Right lobe of liver (tissue), 6 donors: ENCODE data around the gene CACNA1C. TPM values are rescaled to one million over a fixed set of nuclear protein-coding genes. Genes with fewer than 3 reads are reported as not detected.

Source experiments
- ATAC-seq, 4 donors: fragments of 200-7000 bp; cut with Tn5 transposase; one replicate each; pipeline ENCODE4 v1.9.1; 2020; ENCODE audit warnings: mild to moderate bottlenecking in 4 of 4, moderate library complexity in 4 of 4
- DNase-seq, 3 donors: peaks; one replicate each; pipeline ENCODE4 v3.0.0-alpha.2; 2020
- H3K27ac ChIP-seq, 3 donors: fragments of 200-600 bp; one replicate each; pipeline ENCODE4 v1.8.0; 2022
- H3K27me3 ChIP-seq, 2 donors: fragments of 200-600 bp; one replicate each; pipeline ENCODE4 v1.8.0; 2022
- H3K36me3 ChIP-seq, 4 donors: fragments of 200-600 bp; sonication (generic) in 1 of 4; one replicate each; pipeline versions ENCODE4 v1.5.1 to v1.8.0; 2017 to 2022; ENCODE audit warnings: control low read depth in 1 of 4
- H3K4me1 ChIP-seq, 4 donors: fragments of 200-600 bp; sonication (generic) in 1 of 4; one replicate each; pipeline versions ENCODE4 v1.5.1 to v1.8.0; 2017 to 2022; ENCODE audit warnings: control low read depth in 1 of 4
- H3K4me3 ChIP-seq, 3 donors: fragments of 200-600 bp; one replicate each; pipeline ENCODE4 v1.8.0; 2022
- H3K9me3 ChIP-seq, 4 donors: fragments of 200-600 bp; sonication (generic) in 1 of 4; one replicate each; pipeline versions ENCODE4 v1.5.1 to v1.8.0; 2017 to 2022; ENCODE audit warnings: control low read depth in 1 of 4
- POLR2A ChIP-seq: fragments of 450-650 bp; IDR thresholded peaks from one replicate; pipeline ENCODE4 v1.6.1; 2017; ENCODE audit warnings: antibody characterized with exemption, mild to moderate bottlenecking
- WGBS: methylation state at CpG from one replicate; pipeline ENCODE4 v1.1.6; 2018; ENCODE audit warnings: low coverage, low lambda C conversion rate; ENCODE audit not compliant: insufficient coverage; ENCODE audit errors: missing lambda C conversion rate; 5-methylcytosine and 5-hydroxymethylcytosine counted together
- intact Hi-C, 2 donors: fragments of 100-400 bp; cut with DNase I; formaldehyde crosslinking; loops; one replicate each; pipeline versions ENCODE4 v1.11.2 to v1.14.1; 2022
- total RNA-seq, 6 experiments: library from RNA; depleted of rRNA in 2 of 6; stranded (reverse); fragments of >200 nt in 2 of 6; fragmentation: NEBNext Ultra II Directional in 3 of 6; extraction: Animal tissue kit (Norgen Biotek cat#: 25700) in 3 of 6; gene quantifications; one replicate each; pipeline versions ENCODE4 v1.1.0 to v1.2.4, GENCODE V29; 2016 to 2023
- TF ChIP-seq, protein P1 (sequence below), 4 donors: fragments of 200-600 bp in 3 of 4; fragments of 450-650 bp in 1 of 4; IDR thresholded peaks; one replicate each; pipeline versions ENCODE4 v1.5.1 to v1.8.0; 2016 to 2022; ENCODE audit warnings: antibody characterized with exemption in 4 of 4, mild to moderate bottlenecking in 2 of 4
- donor health status: DM: no; HTN: yes; CAD: no.
- donor health status: DM: no; HTN: no; CAD: no.
- donor health status: DM: no; HTN: no; CAD: no.
- donor health status: DM: no; HTN: yes; CAD: no.
- donor health status: DM: no; HTN: yes; CAD: no.

CACNA1C gene
- total RNA-seq, 6 experiments from 2014 or later = 0.18 to 1.0 (median 0.57) TPM

DNA sequence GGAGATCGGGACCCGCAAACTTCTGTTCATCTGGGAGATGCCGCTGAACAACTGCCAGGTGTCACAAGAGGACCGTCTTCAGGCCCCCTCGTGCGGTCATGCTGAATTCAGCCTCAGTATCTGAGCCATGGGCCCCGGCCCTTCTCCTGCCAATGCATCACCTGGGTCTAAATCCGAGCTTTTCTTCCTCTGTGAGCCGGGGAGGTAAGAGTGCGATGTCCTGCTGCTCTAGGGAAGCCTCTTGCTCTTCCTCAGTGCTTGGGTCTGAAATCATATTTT lies 586.2 kb downstream of the CACNA1C start:
- no peaks in the 10 kb centered on the region for H3K36me3 ChIP-seq
- no peaks in the 10 kb centered on the region for H3K4me1 ChIP-seq
- no peak for TF ChIP-seq POLR2A
- TF ChIP-seq, protein P1, sequence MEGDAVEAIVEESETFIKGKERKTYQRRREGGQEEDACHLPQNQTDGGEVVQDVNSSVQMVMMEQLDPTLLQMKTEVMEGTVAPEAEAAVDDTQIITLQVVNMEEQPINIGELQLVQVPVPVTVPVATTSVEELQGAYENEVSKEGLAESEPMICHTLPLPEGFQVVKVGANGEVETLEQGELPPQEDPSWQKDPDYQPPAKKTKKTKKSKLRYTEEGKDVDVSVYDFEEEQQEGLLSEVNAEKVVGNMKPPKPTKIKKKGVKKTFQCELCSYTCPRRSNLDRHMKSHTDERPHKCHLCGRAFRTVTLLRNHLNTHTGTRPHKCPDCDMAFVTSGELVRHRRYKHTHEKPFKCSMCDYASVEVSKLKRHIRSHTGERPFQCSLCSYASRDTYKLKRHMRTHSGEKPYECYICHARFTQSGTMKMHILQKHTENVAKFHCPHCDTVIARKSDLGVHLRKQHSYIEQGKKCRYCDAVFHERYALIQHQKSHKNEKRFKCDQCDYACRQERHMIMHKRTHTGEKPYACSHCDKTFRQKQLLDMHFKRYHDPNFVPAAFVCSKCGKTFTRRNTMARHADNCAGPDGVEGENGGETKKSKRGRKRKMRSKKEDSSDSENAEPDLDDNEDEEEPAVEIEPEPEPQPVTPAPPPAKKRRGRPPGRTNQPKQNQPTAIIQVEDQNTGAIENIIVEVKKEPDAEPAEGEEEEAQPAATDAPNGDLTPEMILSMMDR (IDR thresholded peaks at IDR 0.05) = no peak
- whole genome bisulfite sequencing = 90% methylated on average over 2 of the region's 10 CpGs
- intact Hi-C loops = no loop called here
- no peaks in the 10 kb centered on the region for H3K9me3 ChIP-seq
- DNase-seq (no peak), ATAC-seq (no peak)
- no peak overlapping the region for H3K27ac ChIP-seq
- H3K4me3 ChIP-seq = no peak overlapping the region
- no peaks in the 10 kb centered on the region for H3K27me3 ChIP-seq

- no peak for ATAC-seq
- WGBS = no CpG with 5 or more reads among the region's 10 CpGs
These were observed 587.5 kb downstream of the CACNA1C start for GRCh38 chr12:2640281-2640680.

GRCh38 chr12:2640709-2641108 lies 587.9 kb downstream of the CACNA1C start:
- Histone ChIP-seq H3K4me1 (no peaks in the 10 kb centered on the region), H3K27me3 (no peaks in the 10 kb centered on the region), H3K9me3 (no peaks in the 10 kb centered on the region), H3K27ac (peak overlapping the region in 1 of 3 donors; percentile 57), H3K36me3 (no peaks in the 10 kb centered on the region), H3K4me3 (no peak overlapping the region)
- TF ChIP-seq, protein P1 (IDR thresholded peaks at IDR 0.05) = no peak
- TF ChIP-seq POLR2A = no peak
- ATAC-seq = peak; percentile 57 to 93 (median 78)
- DNase-seq = peak in 2 of 3 donors; percentile 29 to 42
- intact Hi-C loops = no loop called here
- 38% methylated on average over 4 of the region's 6 CpGs for WGBS

More at GRCh38 chr12:2640281-2640680, 587.5 kb downstream of the CACNA1C start:
- Histone ChIP-seq H3K9me3 (no peaks in the 10 kb centered on the region), H3K36me3 (no peaks in the 10 kb centered on the region), H3K27ac (peak overlapping the region in 1 of 3 donors; percentile 57), H3K27me3 (no peaks in the 10 kb centered on the region), H3K4me3 (no peak overlapping the region), H3K4me1 (no peaks in the 10 kb centered on the region)
- peak in 1 of 3 donors; percentile 37 for DNase-seq
- intact Hi-C loops = no loop called here
- TF ChIP-seq, protein P1 (IDR thresholded peaks at IDR 0.05) = no peak
- TF ChIP-seq POLR2A = no peak

DNA sequence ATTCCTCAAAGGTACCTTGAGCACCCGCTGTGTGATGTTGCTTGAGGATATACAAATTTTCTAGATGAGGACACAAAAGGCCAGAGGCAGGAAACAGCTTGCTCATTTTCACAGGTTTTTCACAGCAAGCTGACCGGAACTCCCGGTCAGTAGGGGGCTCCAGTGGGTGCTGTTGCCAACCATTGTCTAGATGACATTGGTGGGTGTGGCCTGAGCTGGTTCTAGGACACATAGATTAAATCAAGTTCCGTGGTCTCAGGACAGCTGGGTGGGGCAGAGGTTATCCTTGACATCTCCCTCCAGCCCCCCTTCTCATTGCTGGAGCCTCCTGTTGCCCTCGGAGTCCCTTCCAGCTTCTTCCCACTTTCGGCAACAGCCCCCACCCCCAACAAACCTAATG lies 588.4 kb downstream of the CACNA1C start:
- WGBS = 54% methylated on average over 6 of the region's 6 CpGs

More for the DNA sequence above, 588.4 kb downstream of the CACNA1C start:
- H3K4me3 ChIP-seq = no peak overlapping the region
- ATAC-seq (peak; percentile 24 to 56 (median 30)), DNase-seq (peak in 1 of 3 donors; percentile 41)
- no peaks in the 10 kb centered on the region for H3K36me3 ChIP-seq
- TF ChIP-seq POLR2A = no peak
- TF ChIP-seq, protein P1 (IDR thresholded peaks at IDR 0.05) = no peak
- intact Hi-C loops = no loop called here
- H3K9me3 ChIP-seq = no peaks in the 10 kb centered on the region
- H3K27ac ChIP-seq = peak overlapping the region in 1 of 3 donors; percentile 57
- no peaks in the 10 kb centered on the region for H3K27me3 ChIP-seq
- no peaks in the 10 kb centered on the region for H3K4me1 ChIP-seq
